DOHH2 (cell line): ENCODE results near the gene ITPR2.

ENCODE experiments used
- H3F3A ChIP-seq: fragments of 200-600 bp; sonication (generic), shearing (Covaris generic); 2 replicates; pipeline ENCODE4 v1.6.0; 2016; ENCODE audit warnings: antibody characterized with exemption, mild to moderate bottlenecking; ENCODE audit not compliant: control insufficient read depth, insufficient read depth
- H3K27ac ChIP-seq: fragments of 200-600 bp; sonication (generic); 2 replicates; pipeline ENCODE4 v1.5.1; 2014; ENCODE audit warnings: low read depth, mild to moderate bottlenecking, low read length, moderate library complexity
- H3K27me3 ChIP-seq: fragments of 200-600 bp; sonication (generic); 2 replicates; pipeline ENCODE4 v1.6.1; 2014; ENCODE audit warnings: mild to moderate bottlenecking, low read length, mixed read lengths; ENCODE audit not compliant: control insufficient read depth
- H3K36me3 ChIP-seq: fragments of 200-600 bp; sonication (generic); 2 replicates; pipeline ENCODE4 v1.6.1; 2014; ENCODE audit warnings: mild to moderate bottlenecking, low read length, moderate library complexity, mixed read lengths; ENCODE audit not compliant: control insufficient read depth
- H3K4me1 ChIP-seq: fragments of 200-600 bp; sonication (generic); 2 replicates; pipeline ENCODE4 v1.6.1; 2014; ENCODE audit warnings: mild to moderate bottlenecking, low read length, mixed read lengths; ENCODE audit not compliant: control insufficient read depth
- H3K4me2 ChIP-seq: fragments of 200-600 bp; sonication (generic); 2 replicates; pipeline ENCODE4 v1.6.0; 2014; ENCODE audit warnings: mild to moderate bottlenecking, low read length, moderate library complexity
- H3K4me3 ChIP-seq: fragments of 200-600 bp; sonication (generic); 2 replicates; pipeline ENCODE4 v1.5.1; 2014; ENCODE audit warnings: mild to moderate bottlenecking, low read length, mixed read lengths
- H3K79me2 ChIP-seq: fragments of 200-600 bp; sonication (generic); 2 replicates; pipeline ENCODE4 v1.6.1; 2014; ENCODE audit warnings: mild to moderate bottlenecking, low read length, mixed read lengths; ENCODE audit not compliant: control insufficient read depth
- H3K9me2 ChIP-seq: fragments of 200-600 bp; sonication (generic); replicated peaks from 2 replicates; pipeline ENCODE4 v1.6.1; 2014; ENCODE audit warnings: mild to moderate bottlenecking, low read length, mixed read lengths; ENCODE audit not compliant: control insufficient read depth
- H3K9me3 ChIP-seq: fragments of 200-600 bp; sonication (generic); 2 replicates; pipeline ENCODE4 v1.6.1; 2014; ENCODE audit warnings: antibody characterized with exemption, low read length, mixed read lengths; ENCODE audit not compliant: control insufficient read depth, insufficient read depth
- H4K20me1 ChIP-seq: fragments of 200-600 bp; sonication (generic); 2 replicates; pipeline ENCODE4 v1.6.0; 2014; ENCODE audit warnings: low read depth, mild to moderate bottlenecking, antibody characterized with exemption, low read length, moderate library complexity; ENCODE audit not compliant: control insufficient read depth, insufficient read depth
- EZH2phosphoT487 ChIP-seq: fragments of 200-600 bp; sonication (generic); IDR thresholded peaks from 2 replicates; pipeline ENCODE4 v1.6.1; 2017; ENCODE audit warnings: borderline replicate concordance, mild to moderate bottlenecking, antibody characterized with exemption, low read length, moderate library complexity, mixed read lengths
- TF ChIP-seq, protein P1 (sequence below): fragments of 200-600 bp; sonication (generic); IDR thresholded peaks from one replicate; pipeline ENCODE4 v1.5.1; 2014; ENCODE audit warnings: antibody characterized with exemption, mild to moderate bottlenecking, low read depth, low read length; ENCODE audit not compliant: poor library complexity, severe bottlenecking

ITPR2 gene

DNA sequence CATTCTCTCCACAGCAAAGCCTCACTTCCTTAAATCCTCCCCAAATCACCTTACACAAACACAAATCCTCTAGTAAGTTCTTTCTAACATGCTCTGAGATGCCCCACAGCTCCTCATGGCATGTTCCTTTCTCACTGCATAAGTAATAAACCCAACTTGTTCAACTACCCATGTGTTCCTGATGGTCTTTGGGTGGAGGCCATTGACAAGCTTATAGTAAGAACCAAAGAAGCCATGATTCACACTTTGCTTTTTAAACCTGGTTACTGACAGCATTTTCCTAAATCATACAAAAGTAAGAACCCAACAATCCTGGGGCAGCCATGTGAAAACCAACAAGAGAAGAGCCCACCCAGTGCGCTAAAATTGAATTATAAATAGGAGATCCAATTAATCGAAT, 138.6 kb downstream of the ITPR2 start:
- H3K27me3 ChIP-seq: no peaks in the 10 kb centered on the region
- H3K9me3 ChIP-seq: no peaks in the 10 kb centered on the region
- peaks cover 31% of the 10 kb centered on the region for H3K36me3 ChIP-seq
- TF ChIP-seq, protein P1, sequence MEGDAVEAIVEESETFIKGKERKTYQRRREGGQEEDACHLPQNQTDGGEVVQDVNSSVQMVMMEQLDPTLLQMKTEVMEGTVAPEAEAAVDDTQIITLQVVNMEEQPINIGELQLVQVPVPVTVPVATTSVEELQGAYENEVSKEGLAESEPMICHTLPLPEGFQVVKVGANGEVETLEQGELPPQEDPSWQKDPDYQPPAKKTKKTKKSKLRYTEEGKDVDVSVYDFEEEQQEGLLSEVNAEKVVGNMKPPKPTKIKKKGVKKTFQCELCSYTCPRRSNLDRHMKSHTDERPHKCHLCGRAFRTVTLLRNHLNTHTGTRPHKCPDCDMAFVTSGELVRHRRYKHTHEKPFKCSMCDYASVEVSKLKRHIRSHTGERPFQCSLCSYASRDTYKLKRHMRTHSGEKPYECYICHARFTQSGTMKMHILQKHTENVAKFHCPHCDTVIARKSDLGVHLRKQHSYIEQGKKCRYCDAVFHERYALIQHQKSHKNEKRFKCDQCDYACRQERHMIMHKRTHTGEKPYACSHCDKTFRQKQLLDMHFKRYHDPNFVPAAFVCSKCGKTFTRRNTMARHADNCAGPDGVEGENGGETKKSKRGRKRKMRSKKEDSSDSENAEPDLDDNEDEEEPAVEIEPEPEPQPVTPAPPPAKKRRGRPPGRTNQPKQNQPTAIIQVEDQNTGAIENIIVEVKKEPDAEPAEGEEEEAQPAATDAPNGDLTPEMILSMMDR: no peak
- no peaks in the 10 kb centered on the region for H3K9me2 ChIP-seq
- no peak overlapping the region for H3K4me3 ChIP-seq
- no peak overlapping the region for H3K27ac ChIP-seq
- no peaks in the 10 kb centered on the region for H3K79me2 ChIP-seq
- H3K4me1 ChIP-seq: no peaks in the 10 kb centered on the region
- H3K4me2 ChIP-seq: no peak overlapping the region
- no peaks in the 10 kb centered on the region for H4K20me1 ChIP-seq
- H3F3A ChIP-seq: no peaks in the 10 kb centered on the region

DNA sequence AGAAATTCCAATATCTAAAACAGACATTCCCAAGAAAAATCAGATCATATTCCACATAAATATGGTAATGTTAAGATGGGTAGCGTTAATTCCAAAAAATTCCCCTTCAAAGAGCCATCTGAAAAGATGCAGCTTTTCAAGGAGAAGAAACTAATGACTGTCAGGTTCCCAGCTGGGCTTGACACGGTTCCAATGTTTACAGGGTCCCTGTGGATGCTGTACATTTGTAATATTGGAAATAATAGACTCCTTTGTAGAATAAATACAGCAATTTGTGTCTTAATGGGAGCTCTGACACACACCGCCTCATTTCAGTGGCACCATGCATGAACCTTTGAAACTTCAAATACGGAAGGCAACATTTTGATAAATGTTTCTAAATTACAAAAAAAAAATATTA, 140.6 kb downstream of the ITPR2 start:
- TF ChIP-seq EZH2phosphoT487: no peak
- TF ChIP-seq, protein P1: no peak
- Histone ChIP-seq H3K36me3 (peaks cover 28% of the 10 kb centered on the region), H3K27ac (no peak overlapping the region), H3F3A (no peaks in the 10 kb centered on the region), H3K4me3 (no peak overlapping the region), H3K27me3 (no peaks in the 10 kb centered on the region), H3K4me1 (no peaks in the 10 kb centered on the region), H3K9me3 (no peaks in the 10 kb centered on the region), H4K20me1 (no peaks in the 10 kb centered on the region), H3K79me2 (no peaks in the 10 kb centered on the region), H3K4me2 (no peak overlapping the region), H3K9me2 (no peaks in the 10 kb centered on the region)

DNA sequence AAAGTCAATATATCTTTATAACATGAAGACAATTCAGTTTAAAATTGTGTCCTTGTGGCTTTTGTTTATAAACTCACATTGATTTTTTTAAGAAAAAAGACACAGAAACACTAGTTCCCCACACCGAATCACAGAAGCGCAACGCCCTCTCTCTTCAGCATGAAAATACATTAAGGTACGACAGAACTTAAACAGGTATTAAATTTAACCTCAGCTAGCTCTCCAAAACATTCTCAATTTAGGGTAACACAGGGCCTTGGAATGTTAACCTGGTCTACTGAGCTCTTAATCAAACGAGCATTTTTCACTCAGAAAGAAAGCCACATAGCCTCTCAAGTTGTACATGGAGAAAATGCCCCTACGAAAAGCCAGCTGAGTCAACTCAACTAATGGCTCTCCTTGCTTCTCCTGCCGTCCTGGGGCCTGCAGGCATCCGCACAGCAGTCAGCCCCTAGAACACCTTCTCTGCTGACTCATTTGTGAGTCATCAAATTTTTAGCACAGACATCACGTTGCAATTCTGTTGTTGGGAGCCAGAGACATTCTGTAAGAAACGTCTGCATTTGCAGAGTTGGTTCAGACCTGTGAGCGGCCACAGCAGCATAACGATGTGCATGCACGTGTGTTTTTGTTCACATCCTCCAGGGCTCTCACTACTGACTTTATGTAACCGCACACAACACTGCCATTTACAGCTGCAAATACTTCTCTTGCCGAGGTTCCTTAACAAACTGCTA, 141.6 kb downstream of the ITPR2 start:
- H4K20me1 ChIP-seq: no peaks in the 10 kb centered on the region
- H3K27me3 ChIP-seq: no peaks in the 10 kb centered on the region
- no peak for TF ChIP-seq EZH2phosphoT487
- TF ChIP-seq, protein P1: no peak
- peaks cover 25% of the 10 kb centered on the region for H3K36me3 ChIP-seq
- H3F3A ChIP-seq: no peaks in the 10 kb centered on the region
- H3K9me2 ChIP-seq: no peaks in the 10 kb centered on the region
- no peaks in the 10 kb centered on the region for H3K9me3 ChIP-seq
- H3K4me2 ChIP-seq: no peak overlapping the region
- H3K79me2 ChIP-seq: no peaks in the 10 kb centered on the region
- H3K27ac ChIP-seq: no peak overlapping the region
- H3K4me3 ChIP-seq: no peak overlapping the region
- no peaks in the 10 kb centered on the region for H3K4me1 ChIP-seq
